Measurements from ENCODE around the gene PTPRG.

The PTPRG gene

GRCh38 chr3:61618871-61619270 lies 57.5 kb downstream of the PTPRG start:
- DNase-seq (ENCODE audit: low read depth): no peak

GRCh38 chr3:61620073-61620472 lies 58.7 kb downstream of the PTPRG start:
- no peak for DNase-seq (ENCODE audit: low read depth)

DNA sequence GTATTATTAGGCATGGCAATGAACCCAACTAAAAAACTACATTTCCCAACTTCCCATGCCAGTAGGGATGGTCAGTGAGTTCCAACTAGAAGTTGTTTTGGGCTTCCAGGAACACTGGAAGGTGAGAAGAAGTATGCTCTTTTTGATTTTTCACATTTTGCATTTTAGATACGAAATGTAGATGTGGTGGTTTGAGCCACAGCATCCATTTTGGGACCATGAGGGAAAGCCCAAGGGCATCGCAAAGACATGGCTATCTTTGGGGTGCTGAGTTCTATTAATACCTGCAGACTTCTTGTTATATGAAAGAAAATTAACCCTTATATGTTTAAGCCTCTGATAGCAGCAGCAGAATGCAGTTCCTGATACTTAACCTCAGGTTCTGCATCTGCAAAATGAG lies 62.9 kb downstream of the PTPRG start:
- DNase-seq (ENCODE audit: low read depth): no peak

- DNase-seq (ENCODE audit: low read depth): no peak
Measured at GRCh38 chr3:61625429-61625828, 64.1 kb downstream of the PTPRG start.

DNA sequence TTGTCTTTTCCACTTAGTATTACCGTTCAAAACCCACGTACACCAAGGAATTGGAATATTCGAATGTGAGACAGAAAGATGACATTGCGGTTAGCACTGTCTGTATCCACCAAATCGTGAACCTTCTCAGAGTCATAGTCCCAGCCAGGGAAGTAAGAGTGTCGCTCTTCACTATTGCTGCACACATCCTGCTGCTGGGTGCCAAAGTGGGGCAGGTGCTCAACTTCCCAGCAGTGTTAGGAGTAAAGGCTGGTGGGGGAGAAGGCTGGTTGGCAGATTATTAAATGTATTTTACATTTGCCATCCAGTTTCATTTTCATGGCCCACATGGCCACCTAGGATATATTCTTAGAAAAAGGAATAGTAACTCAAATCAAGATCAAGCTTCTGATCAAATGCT lies 65.1 kb downstream of the PTPRG start:
- no peak for DNase-seq (ENCODE audit: low read depth)

DNA sequence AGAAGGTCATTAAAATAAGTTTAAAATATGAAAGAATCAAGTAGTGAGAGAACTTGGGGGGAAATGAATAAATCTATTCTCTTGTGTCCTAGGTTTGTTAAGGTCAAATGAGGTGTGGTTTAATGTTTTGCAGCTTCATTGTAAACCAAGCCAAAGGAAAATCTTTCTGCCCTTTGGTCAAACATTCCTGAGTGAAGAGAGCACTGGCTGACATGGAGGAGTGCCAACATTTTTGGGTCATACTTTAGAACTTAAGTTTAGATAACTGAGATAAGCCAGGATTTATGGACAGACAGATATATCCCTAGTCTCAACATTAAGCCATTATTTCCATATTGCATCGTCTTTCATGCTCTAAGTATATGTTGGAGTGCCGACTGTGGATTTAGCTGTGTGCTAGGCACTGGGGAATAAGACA lies 66.4 kb downstream of the PTPRG start:
- DNase-seq (ENCODE audit: low read depth): no peak

- no peak for DNase-seq (ENCODE audit: low read depth)
Measured at GRCh38 chr3:61628636-61629035, 67.3 kb downstream of the PTPRG start.

- no peak for DNase-seq (ENCODE audit: low read depth)
Measured at GRCh38 chr3:61629442-61629841, 68.1 kb downstream of the PTPRG start.

DNA sequence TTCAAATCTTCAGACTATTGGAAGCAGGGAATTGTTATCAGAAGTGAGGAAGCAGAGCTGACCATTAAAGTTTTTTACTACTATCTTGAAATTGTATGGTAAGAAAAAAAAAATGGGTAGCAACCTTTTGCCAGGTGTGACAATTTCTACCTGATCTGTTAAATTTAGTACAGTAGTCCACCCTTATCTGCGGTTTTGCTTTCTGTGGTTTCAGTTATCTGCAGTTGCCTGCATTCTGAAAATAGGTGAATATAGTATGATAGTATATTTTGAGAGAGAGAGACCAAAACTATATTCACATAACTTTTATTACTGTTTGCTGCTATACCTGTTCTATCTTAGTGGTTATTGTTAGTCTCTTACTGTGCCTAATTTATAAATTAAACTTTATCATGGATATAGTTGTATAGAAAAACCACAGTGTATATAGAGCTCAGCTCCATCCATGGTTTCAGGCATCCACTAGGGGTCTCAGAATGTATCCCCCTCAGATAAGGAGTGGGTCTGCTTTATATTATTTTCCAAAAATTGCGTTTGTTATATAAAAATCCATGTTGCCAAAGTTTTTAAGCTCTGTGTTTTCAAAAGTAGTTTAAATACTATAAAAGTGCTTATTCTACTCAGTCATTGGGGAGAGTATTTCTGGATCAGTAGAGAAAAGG lies 69.9 kb downstream of the PTPRG start:
- DNase-seq (ENCODE audit: low read depth): no peak

- DNase-seq (ENCODE audit: low read depth): no peak
Measured at GRCh38 chr3:61632568-61633175, 71.3 kb downstream of the PTPRG start.

- no peak for DNase-seq (ENCODE audit: low read depth)
Measured at GRCh38 chr3:61634678-61635077, 73.3 kb downstream of the PTPRG start.

GRCh38 chr3:61637088-61638051 lies 76.0 kb downstream of the PTPRG start:
- no peak for DNase-seq (ENCODE audit: low read depth)

DNA sequence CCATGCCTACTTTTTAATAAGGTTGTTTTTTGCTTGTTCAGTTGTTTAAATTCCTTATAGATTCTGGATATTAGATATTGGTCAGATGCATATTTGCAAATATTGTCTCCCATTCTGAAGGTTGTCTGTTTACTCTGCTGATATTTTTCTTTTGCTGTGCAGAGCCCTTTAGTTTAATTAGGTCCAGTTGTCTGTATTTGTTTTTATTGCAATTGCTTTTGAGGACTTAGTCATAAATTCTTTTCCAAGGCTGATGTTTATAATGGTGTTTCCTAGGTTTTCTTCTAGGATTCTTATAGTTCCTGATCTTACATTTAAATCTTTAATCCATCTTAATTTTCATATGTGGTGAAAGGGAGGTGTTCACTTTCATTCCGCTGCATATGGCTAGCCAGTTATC lies 77.4 kb downstream of the PTPRG start:
- no peak for DNase-seq (ENCODE audit: low read depth)

DNA sequence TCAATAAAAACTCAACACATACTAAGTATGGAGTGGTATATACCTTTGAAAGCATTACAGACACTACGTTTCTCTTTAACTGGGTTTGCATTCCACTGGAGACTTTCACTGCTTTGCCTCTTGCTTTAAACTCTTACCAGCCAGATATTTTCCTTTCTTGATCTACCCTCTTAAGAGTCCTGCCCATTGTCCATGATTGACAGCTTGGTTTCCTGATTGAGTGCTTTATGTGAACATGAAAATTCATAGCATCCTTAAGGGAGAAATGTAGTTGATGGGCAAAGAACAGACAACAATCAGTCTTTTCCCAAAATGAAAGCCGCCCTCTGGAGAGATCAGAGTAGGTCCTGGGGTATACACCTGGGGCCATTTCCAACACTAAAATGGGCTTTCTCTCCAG lies 78.6 kb downstream of the PTPRG start:
- no peak for DNase-seq (ENCODE audit: low read depth)

- DNase-seq (ENCODE audit: low read depth): no peak
Measured at GRCh38 chr3:61645148-61645547, 83.8 kb downstream of the PTPRG start.

DNA sequence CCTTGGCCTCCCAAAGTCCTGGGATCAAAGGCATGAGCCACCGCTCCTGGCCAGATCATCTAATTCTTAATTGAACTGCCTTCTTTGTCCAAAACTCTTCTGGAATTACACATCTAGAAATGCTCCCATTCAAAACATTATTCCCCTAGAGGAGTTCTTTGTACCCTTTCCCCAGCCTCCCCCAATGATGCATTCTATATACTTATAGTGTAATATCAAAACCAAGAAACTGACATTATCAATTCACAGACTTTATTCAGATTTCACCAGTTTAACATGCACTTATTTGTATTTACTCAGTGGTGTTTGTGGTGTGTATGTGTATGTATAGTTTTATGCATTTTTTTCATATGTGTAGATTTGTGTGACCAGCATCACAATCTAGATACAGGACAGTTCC lies 85.0 kb downstream of the PTPRG start:
- no peak for DNase-seq (ENCODE audit: low read depth)

DNA sequence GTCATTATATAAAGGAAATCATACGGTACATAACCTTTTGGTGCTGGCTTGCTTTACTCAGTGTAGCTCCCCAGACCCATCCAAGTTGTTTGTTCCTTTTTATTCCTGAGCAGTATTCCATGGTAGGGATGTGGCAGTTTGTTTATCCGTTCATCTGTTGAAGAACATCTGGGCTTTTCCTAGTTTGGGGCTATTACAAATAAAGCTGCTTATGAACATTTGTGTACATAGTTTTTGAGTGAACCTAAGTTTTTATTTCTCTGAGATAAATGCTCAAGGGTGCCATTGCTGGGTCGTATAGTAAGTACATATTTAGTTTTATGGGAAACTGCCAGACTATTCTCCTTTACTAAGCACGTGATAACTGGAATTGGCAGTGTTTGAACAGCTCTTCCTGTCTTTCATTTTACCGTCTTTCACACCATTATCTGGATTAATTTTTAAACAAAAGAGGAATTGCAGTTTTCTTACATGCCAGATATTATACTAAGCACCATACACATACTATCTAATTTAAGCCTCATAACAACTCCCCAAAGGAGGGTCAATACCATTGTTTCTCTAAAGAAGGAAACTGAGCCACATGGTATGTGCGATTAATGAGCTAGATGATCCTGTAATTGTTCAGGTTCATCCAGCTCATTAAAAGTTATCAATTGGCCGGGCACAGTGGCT lies 85.6 kb downstream of the PTPRG start:
- DNase-seq (ENCODE audit: low read depth): no peak

DNA sequence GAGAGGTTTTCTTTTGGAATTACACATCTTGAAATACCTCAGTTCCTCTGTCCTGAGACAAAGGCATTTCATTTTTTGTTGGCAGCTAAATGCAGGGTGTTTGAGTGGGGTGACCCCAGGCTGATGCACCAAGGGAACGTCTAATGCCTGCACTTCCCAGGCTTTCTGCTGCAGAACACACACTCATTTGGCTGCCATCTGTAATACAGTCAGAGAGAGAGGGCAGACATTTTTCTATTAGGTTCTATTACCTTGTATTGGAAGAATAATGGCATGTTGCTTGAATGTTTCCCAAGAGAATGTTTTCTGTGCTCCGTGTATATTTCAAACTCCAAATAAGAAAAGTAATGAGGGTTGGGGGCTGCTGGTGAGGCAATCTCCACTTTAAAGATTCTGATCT lies 87.1 kb downstream of the PTPRG start:
- no peak for DNase-seq (ENCODE audit: low read depth)

- DNase-seq (ENCODE audit: low read depth): no peak
Measured at GRCh38 chr3:61649381-61650170, 88.2 kb downstream of the PTPRG start.

DNA sequence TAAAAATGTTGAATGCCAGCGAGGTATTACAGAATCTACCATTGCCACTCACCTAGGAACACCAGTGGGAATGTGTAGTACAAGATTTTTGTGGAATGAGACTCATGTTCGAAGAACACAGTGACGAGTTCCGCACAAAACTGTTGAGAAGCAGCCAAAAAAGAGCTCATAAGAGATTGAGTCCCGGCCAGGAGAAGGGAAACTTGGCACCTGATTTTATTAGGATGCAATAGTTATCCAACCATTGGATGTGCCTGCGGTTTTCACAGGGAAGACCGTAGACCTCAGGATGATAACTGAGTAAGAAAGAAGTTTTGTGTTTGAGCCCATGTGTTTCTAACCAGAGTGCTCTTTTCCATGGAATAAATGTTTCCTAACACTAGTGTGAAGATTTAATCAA lies 88.9 kb downstream of the PTPRG start:
- DNase-seq (ENCODE audit: low read depth): no peak

DNA sequence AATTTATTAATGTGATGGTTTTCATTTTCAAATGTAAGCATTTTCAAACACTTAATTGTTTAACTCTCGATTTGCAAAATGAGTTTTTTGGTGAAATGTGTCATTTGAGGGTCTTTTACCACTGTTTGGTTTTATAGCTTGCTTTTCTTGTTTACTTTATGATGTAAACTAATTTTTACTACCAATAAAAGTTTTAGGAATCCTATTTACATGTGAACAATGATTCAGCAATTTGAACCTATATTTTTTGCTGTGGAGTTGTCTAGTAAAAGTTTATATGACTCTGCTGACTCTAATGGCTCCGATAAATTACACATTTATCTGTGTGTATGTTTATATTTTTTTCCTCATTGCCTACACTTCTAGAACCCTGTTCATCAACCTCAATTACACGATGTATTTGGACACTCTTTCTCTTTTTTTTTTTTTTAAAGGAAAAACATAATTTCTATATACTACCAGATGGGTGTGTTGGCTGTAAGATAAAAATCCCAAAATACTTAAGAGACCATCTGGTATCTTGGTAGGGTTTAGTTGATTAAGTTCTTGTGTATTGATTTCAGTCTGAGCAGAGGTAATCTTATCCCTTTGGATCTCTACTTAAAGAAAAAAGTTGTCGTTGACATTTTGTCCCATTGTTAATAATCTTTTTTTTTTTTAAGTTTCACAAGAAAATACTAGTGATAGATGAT lies 89.5 kb downstream of the PTPRG start:
- no peak for DNase-seq (ENCODE audit: low read depth)

Data from stimulated activated CD8-positive, alpha-beta memory T cell treated with anti-CD3 and anti-CD28 coated beads, Interleukin-15, amount 100 ng/mL, for 24 hours (primary cell).